T-helper 9 cell (primary cell): ENCODE results near the gene PDE4C.

ENCODE experiments used
- DNase-seq: peaks from one replicate; pipeline ENCODE4 v3.0.0-alpha.2; 2020
- total RNA-seq, 2 donors: gene quantifications; one replicate each; lab custom pipeline; 2026; lab: John Stamatoyannopoulos, UW

Gene PDE4C
- total RNA-seq = 0 reads per million in 2 donors

DNA sequence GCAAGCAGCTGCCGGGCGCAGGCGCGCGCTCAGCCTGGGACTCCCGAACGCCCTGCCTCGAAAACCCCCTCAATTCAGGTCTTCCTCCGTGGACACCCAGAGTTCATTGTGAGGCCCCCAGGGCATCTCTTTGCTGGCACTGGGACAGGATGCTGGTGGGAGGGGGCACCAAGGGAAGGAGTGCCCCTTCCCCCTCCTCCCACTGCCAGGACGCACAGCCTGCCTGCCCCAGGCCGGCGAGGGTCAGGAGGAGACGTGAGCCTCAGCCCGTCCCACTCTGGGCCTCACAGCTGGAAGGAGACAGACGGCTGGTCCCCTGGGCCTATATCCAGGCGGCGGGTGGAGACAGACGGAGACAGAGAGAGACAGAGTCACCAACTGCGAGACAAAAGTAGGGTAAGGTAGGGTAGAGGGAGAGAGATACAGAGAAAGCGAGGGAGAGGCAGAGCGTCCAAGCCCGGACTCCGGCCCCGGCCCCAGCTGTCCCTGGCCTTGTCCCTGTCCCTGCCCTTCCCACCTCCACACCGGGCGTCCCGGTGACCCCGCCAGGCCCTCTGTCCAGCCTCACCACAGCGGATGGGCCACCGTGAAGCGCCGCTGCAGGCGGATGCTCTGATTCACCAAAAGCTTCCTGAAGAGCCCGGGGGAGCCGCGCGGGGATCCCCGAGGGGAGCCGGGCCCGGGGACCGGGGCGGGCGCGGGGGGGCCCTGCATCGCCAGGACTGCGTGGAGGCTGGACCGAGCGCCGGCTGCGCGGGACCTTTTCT, at the start of gene PDE4C:
Gene PDE4C (minus strand): TSS at position 737 of the 767 bp plus-strand sequence. CDS start 23 bp downstream, at position 714.
- DNase-seq = no peak

GRCh38 chr19:18274781-18275356, 48.6 kb upstream of the PDE4C start:
- DNase-seq = no peak

DNA sequence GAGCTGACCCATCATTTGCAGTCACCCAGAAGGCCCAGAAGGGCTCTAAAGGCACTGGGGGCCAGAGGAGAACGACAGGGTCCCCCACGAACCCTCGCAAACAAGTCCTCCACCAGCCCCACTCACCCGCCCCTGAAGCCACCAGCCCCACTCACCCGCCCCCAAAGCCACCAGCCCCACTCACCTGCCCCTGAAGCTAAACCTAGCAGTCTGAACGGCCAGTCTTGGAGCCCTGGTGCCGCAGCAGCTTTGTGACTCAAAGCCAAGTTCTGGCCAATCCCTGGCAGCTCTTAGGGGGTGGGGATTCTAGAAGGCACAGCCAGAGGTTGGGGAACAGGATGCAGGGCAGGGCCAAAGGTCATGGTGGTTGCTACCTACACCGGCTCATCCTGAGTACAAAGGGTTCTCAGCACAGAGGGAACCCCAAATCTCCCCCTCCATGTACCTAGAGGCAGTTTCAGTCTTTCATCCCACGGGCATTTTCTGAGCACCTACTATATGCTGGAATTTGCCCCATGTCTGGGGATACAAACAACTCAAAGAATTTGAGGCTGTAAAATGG, 48.1 kb upstream of the PDE4C start, which contains the start of gene IQCN:
Gene IQCN (minus strand): TSS at position 234 of the 562 bp plus-strand sequence. CDS start 4,974 bp downstream, outside the sequence.
- DNase-seq = no peak

- no peak for DNase-seq
Observed at GRCh38 chr19:18273561-18274218, 47.5 kb upstream of the PDE4C start.

- DNase-seq = no peak
Observed at GRCh38 chr19:18271433-18271841, 45.2 kb upstream of the PDE4C start.

DNA sequence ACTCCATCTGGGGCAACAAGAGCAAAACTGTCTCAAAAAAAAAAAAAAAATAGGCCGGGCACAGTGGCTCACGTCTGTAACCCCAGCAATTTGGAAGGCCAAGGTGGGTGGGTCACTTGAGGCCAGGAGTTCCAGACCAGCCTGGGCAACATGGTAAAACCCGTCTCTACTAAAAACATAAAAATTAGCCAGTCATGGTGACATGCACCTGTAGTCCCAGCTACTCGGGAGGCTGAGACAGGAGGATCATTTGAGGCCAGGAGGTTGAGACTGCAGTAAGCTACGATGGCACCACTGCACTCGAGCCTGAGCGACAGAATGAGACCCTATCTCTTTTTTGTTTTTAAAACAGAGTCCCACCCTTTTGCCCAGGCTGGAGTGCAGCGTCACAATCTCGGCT, 44.1 kb upstream of the PDE4C start:
- no peak for DNase-seq

GRCh38 chr19:18269070-18269723, 43.0 kb upstream of the PDE4C start:
- DNase-seq = no peak

DNA sequence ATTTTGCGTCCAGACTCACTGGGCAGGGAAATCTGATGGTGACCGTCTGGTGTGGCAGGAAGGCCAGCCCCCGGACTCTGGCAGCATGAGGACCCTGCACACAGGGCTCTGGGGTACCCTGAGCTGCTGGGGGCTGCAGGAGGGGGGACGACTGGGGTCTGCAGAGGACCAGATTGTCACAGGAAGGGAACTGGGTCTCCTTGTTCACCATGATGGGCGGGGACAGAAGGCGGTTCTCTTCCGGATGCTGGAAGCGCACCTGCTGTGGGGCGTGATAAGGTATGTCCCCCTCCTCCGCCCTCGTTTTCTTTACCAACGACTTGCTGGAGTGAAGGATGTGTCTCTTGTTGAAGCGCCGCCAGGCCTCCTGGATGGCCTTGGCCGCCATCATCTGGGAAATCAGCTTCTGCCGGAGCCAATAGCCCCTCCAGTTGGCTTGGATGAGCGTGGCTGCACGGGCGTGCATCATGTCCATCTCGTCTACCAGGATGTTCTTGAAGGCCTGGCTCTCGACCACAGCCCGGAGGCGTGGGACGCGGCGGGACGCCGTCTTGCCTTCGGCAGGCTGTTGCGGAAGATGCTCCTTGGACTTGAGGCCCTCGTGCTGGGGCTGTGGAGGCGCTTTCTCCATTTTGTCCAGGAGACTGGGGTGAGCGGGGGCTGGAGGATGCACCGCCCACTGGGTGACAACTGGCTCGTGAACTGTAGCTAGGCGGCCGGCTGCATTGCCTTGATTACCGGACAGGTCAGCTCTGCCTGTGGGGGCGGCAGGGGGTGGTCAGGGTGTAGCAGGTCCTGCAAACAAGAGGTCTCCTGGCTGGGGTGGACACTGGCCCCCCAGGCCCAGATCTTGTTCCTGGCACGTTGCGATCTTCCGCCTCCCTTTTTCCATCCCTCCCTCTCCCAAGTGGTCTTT, 40.8 kb upstream of the PDE4C start:
- no peak for DNase-seq

- DNase-seq = no peak
Observed at GRCh38 chr19:18265582-18265981, 39.3 kb upstream of the PDE4C start.

DNA sequence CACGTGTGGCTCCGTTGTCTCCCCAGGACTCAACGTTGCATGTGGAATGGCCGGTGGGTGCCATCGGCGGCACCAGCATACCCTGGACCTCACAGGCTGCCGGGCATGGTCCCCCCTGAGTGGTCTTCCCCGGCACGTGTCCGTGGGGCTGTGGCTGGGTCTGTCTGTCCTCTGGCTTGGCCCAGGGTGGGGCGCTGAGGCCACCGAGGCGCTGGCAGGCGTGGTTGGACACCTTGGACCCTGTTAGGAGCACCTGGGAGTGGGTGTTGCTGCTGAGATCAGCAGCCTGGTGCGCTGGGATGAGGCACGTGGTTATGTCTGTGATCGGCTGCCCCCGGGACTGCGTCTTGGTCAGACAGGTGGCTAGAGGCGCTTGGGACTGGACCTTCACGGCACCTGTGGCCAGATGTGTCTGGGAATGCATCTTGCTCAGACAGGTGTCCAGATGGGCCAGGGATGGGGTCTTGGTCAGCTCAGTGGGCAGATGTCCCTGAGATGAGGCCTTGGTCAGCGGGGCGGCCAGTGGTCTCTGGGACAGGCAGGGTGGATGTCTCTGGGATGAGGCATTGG, 38.8 kb upstream of the PDE4C start:
- DNase-seq = no peak

- DNase-seq = no peak
Observed at GRCh38 chr19:18264137-18264854, 38.1 kb upstream of the PDE4C start.

GRCh38 chr19:18263324-18264136, 37.3 kb upstream of the PDE4C start:
- no peak for DNase-seq

DNA sequence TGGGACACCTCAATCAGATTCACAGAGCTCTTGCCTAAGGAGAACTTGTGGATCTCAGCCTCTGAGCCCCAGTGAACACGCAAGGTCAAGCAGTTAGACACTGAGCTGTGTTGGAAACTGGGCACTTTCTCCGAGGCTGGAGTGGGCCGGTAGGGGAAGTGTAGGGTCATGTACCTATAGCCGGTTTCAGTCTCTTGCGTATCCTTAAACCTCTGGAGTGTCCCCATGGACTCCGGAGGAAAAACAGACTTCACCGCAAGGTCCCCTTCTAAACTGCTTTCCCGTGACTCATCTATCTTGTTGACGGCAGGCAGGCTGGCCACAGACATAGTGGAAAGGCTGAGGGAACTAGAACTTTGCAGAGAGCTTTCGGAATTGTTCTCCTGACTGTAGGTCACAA, 36.7 kb upstream of the PDE4C start:
- DNase-seq = no peak

DNA sequence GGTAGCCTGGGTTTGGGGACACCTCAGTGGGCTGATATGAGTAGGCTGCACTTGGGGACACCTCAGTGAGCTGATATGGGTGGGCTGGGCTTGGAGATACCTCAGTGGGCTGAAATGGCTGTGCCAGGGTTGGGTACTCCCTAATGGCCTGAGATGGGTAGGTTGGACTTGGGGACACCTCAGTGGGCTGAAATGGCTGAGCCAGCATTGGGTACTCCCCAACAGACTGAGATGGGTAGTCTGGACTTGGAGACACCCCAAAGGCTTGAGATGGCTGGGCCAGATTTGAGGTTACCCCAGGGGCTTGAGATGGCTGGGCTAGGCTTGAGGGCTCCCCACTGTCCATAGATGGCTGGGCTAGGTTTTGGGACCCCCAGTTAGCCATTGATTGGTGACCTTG, 35.9 kb upstream of the PDE4C start:
- DNase-seq = no peak

DNA sequence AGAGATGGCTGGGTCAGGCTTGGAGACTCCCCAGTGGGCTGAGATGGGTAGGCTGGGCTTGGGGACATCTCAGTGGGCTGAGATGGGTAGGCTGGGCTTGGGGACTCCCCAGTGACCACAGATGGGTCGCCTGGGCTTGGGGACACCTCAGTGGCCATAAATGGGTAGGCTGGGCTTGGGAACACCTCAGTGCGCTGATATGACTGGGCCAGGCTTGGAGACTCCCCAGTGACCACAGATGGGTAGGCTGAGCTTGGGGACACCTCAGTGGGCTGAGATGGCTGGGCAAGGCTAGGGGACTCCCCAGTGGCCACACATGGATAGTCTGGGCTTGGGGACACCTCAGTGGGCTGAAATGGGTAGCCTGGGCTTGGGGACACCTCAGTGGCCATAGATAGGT, 35.2 kb upstream of the PDE4C start:
- DNase-seq = no peak

DNA sequence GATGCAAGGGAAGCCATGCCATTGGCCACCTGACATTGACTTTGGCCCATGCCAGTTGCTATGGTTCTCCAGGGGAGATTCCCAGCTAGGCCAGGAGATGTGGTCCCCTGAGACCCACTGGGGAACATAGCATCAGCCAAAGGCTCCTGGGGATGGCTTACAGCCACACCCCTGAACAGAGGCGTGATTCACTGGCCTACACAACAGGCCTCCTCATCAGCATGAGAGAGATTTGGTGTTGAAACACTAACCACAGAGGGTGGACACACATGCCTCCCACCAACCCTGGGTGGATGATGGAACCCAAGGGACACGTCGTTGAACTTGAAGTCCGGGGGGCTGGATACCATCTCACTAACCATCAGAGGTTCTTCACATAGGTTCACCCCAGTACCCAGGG, 33.7 kb upstream of the PDE4C start:
- no peak for DNase-seq

GRCh38 chr19:18257503-18258470, 31.5 kb upstream of the PDE4C start:
- DNase-seq = no peak
